Subcutaneous adipose tissue (tissue), 4 donors: Measurements from ENCODE around the gene SLC16A3. TPM values are rescaled to one million over a fixed set of nuclear protein-coding genes. Genes with fewer than 3 reads are reported as not detected.

Source experiments
- CTCF ChIP-seq: fragments of 450-650 bp; IDR thresholded peaks from one replicate; pipeline ENCODE4 v1.5.1; 2016; ENCODE audit warnings: low read depth, mild to moderate bottlenecking, control low read depth, antibody characterized with exemption, moderate library complexity
- total RNA-seq, 4 donors: library from RNA; depleted of rRNA; stranded (reverse); fragments of >200 nt; gene quantifications; one replicate each; pipeline ENCODE4 v1.1.0, GENCODE V29; 2016

SLC16A3 gene
- total RNA-seq, 4 donors from 2014 or later, result 2.8 to 64.8 (median 19.2) TPM

DNA sequence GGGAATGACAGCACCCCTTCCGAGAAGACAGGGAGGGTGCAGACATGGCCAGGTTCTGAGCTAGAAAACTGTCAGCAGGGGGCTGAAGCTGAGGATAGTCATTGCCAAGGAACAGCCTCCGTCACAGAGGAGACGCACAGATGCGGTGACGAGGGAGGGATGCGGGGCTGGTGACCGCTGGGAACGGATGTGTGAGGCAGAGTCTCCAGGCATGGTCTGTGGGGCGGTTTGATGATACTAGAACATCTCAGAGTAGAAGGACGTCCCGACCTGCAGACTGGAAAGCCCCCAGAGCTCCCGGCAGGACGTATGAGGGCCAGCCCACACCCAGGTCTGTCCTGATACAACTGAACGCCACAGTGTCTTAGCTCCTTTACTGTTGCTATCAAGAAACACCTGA lies 46.5 kb downstream of the SLC16A3 start:
- TF ChIP-seq CTCF, result no peak

DNA sequence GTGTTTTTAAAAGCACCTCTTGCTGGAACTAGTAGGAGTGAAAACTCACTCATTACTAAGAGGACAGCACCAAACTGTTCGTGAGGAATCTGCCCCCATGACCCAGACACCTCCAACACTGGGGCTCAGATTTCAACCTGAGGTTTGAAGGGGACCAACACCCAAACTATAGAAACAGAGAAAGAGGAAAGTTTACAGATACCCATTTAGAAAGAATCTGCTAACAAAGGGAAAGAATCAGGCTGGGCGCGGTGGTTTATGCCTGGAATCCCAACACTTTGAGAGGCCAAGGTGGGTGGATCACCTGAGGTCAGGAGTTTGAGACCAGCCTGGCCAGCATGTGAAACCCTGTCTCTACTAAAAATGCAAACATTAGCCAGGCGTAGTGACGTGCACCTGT lies 48.1 kb downstream of the SLC16A3 start:
- TF ChIP-seq CTCF, result no peak

DNA sequence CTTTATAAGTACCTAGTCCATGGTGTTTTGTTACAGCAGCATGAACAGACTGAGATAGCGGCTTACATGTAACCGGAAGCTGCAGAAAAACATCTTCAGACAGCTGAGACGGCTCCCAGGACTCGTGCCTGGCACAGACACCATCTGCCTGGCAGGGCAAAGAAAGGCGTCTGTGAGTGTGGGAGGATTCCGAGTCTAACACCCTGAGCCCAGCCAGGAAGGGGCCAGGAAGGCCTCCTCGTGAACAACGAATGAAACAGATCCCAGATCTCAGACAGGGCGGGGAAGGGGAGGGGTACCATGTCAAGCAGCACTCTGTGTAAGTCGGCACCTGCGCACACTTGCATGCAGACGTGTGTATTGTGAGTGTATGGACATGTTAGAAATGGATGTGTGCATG lies 49.0 kb downstream of the SLC16A3 start:
- no peak for TF ChIP-seq CTCF

DNA sequence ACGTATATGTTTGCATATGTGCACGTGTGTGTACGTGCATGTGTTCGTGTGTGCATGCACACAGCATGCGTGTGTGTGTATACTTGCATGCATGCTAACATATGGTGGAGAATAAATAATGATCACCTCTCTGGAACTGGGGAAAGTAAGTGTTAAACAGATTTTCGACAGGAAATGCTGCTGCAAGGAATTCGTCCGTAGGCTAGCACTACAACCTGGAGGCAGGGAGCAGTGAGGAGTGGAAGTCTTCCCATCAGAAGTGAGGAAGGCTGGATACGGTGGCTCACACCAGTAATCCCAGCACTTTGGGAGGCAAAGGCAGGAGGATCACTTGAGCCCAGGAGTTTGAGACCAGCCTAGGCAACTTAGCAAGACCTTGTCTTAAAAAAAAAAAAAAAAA lies 49.5 kb downstream of the SLC16A3 start:
- TF ChIP-seq CTCF, result no peak

DNA sequence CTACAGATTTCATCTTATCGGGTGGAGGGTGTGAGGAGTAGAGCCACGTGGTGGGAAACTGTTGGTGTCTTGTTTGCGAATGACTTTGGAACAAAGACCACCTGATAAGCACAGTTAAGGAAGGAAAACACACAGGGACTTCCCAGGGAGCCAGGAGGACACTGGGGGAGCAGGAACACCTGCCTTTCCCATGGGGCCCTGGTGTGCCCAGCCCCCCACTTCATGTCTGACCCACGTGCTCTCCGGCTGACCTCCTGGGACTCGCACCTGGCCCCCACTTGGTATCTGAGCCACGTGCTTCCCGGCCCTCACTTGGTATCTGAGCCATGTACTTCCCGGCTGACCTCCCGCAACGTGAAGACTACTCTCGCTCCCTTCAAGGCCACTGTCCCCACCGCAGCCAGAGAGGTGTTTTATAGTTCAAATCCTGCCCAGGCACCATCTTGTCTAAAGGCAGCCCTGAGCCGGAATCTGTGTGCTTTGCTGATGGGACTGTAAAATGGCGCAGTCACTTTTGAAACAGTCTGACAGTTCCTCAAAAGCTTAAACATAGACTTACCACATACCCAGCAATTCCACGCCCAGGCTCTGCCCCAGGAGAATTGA lies 50.0 kb downstream of the SLC16A3 start:
- no peak for TF ChIP-seq CTCF

DNA sequence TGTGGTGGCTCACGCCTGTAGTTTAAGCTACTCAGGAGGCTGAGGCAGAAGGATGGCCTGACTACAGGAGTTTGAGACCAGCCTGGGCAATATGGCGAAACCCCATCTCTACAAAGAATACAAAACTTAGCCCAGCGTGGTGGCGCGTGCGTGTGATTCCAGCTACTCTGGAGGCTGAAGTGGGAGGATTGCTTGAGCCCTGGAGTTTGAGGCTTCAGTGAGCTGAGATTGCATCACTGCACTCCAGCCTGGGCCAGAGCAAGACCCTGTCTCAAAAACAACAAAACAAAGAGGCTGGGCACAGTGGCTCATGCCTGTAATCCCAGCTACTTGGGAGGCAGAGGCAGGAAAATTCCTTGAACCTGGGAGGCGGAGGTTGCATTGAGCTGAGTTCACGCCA lies 51.7 kb downstream of the SLC16A3 start:
- no peak for TF ChIP-seq CTCF

DNA sequence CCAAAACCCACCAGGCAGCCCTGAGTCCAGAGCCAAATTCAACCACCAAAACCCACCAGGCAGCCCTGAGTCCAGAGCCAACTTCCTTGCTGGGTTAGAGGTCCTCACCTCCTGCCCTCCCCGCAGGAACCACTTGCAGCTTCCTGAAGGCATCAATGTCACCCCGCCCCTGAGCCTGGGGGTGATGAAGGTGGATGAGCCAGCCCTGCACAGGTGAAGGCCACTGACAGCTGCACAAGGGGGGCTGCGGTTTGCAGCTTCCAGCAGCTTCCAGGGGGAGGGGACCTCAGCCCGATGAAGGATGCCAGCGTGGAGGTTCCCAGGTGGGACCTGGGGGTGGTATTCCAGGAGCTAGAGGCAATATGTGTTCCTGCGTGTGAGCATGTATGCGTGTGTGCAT lies 52.2 kb downstream of the SLC16A3 start:
- TF ChIP-seq CTCF, result no peak
